Fibroblast of skin of right biceps (primary cell): ENCODE results near the gene IFIT1B.

Experiments
- DNase-seq: peaks from one replicate; pipeline ENCODE4 v3.0.0-alpha.2; 2013

The IFIT1B gene

DNA sequence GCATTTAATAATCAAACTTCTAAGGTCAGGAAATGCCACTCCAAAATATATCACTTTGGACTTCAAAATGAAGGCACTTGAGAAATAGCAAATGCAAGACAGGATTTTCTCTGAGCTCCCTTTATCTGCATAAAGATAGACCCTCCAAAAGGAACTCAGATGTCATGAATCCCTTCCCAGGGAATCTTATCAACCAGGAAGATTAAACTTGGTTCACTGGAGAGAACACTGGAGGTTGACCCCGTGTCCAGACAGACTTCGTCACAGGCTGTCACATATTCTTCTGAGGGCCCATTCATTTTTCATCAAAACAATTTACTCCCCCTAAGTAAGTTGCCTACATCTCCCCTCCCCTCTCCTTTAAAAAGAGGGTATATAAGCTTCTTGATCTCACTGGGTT, 28.9 kb upstream of the IFIT1B start:
- no peak for DNase-seq

DNA sequence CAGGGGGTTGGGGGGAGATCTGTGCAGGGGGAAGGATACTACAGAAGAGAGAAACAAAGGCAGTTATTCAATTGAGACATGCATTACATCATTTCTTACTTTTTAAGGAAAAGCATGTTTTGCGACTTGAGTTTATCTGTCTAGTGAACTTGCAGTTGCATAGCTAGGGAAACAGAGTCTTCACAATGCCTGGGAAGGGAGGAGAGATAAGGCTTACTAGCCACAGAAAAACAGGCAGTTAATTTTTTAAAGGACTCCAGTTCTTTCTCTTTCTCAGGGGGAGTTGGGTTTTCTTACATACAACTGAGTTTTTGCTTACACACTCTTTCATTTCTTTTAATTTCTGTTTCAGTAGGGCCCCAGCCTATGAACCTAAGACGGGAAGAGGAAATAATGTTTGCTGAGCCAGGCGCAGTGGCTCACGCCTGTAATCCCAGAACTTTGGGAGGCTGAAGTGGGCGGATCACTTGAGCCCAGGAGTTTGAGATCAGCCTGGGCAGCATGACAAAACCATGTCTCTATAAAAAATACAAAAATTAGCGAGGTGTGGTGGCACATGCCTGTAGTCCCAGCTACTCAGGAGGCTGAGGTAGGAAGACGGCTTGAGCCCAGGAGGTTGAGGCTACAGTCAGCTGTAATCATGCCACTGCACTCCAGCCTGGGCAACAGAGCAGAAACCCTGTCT, 27.1 kb upstream of the IFIT1B start:
- peak; percentile 27 for DNase-seq

DNA sequence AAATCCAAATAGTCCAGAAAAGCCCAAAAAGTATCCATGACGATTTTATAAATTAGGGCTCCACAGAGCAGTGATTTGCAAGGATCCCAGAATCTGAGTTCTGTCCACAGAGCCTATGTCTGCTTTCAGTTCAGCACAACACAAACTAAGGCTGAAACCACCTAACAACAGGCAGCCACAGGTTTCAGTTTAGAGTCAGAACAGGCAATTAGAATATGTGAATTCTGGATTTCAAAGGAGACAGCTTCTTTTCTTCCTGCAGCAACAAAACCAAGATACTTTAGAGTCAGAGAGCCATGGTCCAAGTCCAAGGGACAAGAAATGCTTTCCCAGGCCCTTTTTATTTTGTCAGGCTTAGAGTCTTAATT, 26.5 kb upstream of the IFIT1B start:
- DNase-seq: no peak

DNA sequence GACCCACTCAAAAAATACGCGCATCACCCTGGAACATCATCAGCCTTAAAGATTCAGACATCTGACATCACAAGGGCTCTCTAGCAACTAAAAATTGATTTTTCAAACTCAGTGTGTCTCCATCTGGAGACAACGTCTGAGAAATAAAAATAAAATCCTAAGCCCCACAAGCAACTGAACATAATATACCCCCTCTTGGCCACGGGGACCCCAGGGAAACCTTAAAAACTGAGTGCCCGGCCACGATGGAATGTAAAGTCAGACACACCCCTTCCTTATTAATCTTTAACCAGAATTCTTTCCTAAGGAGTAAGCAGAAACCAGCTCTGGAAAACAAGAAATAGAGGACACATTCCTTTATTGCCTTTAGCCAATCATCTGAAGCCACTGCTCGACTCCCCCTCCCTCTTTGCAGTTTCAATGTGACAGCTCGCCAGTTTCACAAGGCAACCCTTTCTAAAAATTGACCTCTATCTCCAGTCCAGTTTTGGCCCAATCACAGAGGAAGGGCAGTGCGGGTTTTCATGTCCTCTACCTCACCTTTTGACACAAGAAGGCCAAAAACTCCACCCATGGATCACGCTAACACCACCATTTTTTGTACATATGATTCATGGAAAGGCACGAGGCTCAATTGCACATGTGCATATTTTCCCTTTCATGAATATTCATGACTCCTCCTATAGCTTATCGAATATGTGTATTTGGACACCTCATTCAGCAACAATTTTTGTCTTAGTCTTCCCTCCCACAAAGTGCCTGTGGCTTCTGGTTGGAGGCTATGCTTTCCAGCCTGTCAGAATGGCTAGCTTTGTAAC, 25.9 kb upstream of the IFIT1B start:
- peak; percentile 98 for DNase-seq

DNA sequence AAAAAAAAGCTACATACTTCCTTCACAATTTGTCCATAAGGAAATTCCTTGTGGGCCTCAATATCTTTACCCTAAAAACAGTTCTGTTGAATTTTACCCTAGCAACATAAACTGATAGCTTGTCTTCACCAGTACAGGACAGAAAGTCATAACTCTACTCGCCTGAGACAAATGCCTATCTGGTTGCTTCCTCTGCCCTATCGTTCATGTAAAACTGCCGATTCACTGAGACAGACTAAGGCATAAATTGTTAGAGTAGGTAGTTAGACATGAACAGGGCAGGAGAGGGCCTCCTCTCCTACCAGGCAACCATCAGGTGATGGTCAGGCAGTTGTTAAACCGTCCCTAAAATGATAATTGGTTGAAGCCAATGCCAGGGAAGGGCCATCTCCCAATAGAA, 25.1 kb upstream of the IFIT1B start:
- peak; percentile 53 for DNase-seq

DNA sequence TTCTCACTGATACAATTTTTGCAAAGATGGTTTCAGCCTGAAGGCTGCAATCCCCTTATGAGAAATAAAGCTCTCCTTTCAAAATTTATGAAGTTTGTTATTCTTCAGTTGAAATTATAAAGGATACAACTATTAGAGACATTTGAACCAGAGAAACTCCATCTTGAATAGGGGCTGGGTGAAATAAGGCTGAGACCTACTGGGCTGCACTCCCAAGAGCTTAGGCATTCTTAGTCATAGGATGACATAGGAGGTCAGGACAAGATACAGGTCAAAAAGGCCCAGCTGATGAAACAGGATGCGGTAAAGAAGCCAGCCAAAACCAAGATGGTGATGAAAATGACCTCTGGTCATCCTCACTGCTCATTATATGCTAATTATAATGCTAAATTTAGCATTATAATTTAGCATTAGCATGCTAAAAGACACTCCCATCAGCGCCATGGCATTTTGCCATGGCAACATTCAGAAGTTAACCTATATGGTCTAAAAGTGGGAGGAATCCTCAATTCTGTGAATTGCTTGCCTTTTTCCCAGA, 22.4 kb upstream of the IFIT1B start:
- DNase-seq: peak; percentile 74

DNA sequence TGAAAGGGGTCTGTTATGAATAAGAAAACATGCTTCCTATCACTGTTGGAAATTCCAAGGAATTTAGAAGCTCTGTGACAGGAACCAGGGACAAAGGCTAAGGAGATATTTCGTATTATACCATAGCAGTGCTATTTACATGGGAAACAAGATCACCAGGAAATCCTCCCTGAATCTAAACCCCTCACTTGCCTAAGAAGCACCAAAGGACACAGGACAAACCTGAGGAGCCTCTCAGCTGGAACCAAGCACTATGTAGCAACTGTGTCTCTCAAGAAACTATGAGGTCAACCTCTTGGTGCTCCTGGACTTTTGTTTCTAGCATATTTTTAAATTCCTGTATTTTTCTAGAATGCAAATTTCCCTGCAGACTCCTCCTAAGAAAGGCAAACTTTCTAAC, 20.8 kb upstream of the IFIT1B start:
- DNase-seq: no peak

DNA sequence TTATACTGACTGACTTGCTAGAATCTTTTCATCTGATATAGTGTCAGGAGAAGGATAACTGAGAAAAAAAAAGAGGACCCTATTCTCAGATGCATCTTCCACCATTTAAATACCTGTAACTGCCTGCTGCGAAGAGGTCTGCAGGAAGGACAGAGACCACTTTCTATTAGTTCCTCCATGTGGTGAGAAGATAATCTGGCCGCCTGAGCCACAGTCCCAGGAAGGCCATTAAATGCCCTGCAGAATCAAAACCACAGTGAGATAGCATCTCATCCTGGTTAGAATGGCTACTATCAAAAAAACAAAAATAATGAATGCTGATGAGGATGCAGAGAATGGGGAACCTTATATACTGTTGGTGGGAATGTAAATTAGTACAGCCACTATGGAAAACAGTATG, 19.9 kb upstream of the IFIT1B start:
- no peak for DNase-seq

DNA sequence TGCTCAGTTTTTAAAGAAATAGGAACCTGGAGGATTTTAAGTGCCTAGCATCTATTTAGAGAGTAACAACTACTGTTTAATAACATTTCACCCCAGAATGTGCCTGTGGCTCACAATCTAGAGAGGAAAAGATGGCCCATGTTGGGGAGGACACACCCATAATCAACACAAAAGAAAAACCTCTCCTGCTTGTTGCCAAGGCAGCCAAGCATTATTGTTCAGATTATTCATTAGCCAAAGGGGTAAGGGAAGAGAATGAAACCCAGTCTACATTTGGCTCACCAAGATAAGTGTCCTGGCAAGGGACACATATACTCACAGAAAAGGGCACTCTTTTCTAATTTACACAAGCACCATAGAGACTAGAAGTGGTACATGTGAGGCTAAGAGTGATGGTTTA, 17.7 kb upstream of the IFIT1B start:
- no peak for DNase-seq

DNA sequence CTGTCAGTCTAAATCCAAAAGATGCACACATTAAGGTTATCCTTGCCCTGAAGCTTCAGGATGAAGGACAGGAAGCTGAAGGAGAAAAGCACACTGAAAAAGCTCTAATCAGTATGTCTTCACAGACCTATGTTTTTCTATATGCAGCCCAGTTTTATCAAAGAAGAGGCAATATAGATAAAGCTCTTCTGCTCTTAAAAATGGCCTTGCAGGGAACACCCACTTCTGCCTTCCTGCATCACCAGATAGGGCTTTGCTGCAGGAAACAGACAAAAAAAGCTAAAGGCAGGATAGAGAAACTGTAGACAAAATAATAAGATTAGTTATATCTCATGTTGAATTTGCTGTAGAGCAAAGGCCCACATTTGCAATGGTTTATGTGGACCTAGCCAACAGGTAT, 14.9 kb upstream of the IFIT1B start:
- no peak for DNase-seq

DNA sequence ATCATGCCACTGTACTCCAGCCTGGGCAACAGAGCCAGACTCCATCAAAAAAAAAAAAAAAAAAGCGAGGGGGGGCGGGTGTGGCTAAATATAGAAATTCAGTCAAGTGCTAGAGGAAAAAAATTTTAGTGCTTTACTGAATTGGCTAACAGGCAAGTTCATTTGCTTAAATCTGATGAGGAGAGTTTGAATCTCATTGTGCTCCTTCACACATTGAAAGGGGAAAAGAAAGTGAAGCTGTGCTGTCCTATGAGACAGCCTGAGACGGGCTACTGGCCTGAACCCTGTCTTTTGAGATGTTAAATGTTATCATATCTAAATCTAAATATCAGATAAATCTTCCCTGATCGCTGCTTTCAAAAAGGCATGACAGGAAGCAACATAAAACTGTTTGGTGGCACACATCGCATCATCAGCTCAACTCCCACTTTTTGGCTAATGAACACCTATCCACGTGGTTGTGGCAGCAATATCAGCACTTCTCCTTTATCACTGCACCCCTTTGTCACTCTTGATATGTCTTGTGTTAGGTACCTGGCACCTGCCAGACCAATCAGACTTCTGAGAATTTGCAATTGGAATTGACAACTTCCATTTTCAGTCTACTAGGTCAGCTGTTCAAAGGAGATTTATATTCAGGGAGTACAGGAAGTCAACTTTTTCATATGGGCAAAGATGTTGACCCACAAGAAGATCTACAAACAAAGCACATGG, 14.0 kb upstream of the IFIT1B start:
- no peak for DNase-seq

DNA sequence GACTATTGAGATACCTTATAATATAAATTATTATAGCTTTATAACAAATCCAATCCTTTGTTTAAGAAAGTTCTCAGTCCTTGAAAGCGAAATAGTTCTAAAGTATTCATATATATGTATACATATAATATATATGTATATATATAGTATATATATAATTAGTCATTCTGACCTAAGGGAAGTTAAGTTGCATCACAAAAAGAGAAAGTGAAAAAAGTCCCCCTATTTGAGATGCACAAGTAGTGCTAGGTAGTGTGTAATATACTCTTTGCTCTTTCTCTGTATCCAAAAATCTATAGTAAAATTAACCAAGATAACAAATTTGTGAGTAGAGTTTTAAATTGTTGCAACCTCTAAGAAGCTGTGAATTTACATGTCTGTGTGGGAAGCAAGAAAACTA, 13.3 kb upstream of the IFIT1B start:
- no peak for DNase-seq

DNA sequence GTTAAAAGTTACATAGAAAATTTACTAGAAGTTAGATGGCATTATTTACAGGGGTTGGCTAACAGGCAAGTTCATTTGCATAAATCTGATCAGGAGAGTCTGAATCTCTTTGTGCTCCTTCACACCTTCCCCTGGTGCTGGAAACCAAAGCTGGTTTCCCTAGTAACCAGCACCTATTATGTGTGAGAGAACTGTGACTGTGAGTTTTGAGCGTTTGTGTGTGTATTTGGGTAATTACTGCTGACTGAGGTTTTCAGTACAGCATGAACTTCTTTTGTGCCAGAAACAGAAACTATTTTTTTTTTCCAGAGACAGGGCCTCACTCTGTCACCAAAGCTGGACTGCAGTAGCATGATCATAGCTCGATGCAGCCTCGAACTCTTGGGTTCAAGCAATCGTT, 10.3 kb upstream of the IFIT1B start:
- no peak for DNase-seq

DNA sequence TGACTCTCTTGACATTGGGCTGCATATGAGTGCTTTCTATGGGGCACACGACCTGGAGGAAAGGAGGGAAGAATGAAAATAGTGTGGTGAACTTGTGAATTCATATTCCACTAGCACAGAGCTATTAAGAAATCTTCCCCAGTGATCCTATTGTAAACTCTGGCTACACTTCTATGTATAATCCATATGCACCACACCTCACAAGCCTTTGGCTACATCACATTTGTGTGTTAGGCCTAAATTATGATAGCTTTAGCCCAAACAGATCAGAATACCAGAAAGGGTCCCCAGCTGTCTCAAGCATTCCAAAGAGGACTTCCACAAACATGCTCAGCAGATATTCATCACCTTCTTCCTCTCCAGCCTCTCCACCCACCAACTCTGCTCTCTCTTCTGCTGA, 9.7 kb upstream of the IFIT1B start:
- DNase-seq: no peak

DNA sequence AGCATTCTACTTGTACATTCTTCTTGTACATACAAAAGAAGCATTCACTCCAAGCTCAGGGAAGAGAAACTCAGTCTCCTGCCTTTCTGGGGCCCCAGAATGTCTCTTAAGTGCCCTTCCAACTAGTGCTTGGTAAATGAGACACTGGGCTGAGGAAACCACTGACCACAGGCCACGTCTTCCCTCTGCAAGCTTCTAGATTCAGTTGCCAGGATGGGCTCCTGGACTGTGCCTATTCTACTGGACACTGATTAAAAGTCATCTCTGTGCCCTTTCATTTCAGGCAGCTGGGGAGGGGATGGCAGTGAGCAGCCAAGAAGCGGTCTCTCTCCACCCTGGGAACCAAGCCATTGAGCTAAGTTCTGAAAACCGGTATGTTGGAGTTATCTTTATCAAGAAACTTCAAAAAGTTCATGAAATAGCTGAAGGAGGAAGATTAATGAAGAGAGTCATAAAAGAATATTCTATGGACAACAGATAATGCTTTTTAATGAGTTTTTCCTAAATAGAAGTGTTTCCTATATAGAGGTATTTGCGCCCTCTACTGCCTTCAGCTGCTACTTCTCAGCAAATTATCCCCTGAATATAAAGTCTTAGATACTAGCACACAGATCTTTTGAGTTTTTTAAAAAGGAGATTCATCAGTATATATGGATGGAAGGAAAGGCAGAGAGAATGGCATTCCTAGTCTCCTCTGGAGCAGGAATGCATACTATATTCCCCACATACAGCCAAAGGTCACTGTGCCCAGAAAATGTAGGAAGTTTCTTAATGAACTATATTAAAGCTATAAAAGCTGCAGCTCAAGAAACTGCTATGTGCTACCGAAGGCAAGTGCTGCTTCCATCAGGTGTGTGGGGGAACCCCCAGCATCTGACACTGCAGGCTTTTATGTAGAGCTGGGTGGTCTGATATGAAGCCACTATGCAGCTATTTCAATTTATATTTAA, 8.4 kb upstream of the IFIT1B start:
- DNase-seq: peak; percentile 51

DNA sequence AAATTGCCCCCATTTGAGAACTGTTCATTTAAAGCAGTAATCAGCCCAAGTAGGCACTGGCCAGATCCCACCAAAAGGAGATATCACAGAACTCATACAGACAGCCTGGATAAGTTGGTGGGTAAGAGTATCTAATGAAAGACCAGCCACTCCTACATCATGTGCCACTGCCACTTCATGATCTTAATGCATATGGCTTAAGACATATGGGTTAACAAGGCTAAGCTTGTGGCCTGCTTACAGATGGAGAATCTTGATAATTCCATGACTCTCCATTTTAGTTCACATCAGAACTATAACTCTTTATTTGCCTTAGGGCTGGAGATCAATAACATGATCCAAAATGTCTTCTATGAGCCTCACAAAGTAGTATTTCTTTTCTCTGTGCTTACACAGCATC, 6.8 kb upstream of the IFIT1B start:
- DNase-seq: no peak

DNA sequence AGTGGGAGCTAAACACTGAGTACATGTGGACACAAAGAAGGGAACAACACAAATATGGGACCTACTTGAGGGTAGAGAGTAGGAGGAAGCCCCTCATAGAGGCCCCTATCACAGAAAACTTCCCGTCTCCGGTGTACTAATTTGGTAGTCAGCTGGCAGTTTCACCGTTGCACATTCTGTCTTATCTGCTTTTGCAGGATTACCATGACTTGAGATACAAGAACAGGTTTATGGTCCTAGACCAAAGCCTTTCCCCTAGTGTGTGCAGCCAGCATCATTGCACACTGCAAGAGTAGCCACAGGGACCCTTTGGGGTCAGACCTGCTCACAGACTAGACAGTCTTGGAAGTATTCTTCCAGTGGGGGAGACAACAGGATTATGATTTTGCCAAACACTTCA, 5.9 kb upstream of the IFIT1B start:
- DNase-seq: no peak

DNA sequence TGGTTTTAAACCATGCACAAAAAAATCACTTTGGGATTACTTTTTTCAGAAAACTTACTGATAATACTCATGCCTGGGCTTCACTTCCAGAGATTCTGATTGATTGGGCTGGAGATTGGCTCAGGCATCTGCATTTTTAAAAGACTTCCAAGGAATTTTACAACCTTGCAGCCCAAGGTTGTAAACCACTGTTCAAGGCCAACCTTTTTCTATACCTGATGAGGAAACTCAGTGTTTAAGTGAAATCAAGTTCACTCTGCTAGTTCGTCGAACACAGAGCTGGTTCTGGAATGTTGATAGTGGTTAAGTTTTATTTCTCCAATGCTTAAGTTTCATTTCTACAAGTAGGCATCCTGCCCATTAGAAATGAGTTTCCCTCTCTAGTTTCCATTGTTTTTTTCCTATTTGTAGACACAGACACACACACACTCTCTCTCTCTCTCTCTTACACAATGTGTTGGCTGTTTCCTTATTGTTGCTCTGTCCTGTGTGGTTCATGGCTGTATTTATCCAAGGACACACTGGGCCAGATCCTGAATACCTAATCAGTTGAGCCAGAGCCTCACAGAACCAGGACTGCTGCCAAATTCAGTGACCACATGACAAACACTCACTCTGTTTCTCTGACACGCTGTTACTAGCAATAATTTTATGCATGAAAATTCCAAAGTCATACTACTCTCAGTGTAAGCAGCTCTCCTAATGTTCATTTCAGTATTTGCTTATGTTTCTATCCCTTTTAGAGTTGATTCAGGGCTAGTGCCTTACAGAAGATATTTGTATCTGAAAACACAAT, 3.7 kb upstream of the IFIT1B start:
- peak; percentile 85 for DNase-seq

DNA sequence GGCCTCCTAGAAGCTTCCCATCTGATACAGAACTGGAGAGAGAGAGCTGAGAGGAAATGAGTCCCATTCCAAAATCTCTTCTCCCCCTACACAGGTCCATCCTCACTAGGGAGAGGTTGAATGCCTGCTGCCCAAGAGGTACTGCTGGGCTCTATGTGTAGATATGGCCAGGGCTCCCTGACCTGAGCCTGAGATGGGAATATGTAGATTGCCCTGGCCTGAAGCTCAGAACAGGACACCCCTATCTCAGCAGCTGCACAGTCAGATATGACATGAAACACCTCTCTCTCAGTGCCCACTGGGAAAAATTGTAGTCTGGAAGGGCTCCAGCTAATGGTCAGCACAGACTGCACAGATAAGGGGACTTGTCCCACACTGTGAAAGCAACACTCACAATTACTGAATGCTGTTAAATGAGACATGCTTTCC, 3.1 kb upstream of the IFIT1B start:
- no peak for DNase-seq

DNA sequence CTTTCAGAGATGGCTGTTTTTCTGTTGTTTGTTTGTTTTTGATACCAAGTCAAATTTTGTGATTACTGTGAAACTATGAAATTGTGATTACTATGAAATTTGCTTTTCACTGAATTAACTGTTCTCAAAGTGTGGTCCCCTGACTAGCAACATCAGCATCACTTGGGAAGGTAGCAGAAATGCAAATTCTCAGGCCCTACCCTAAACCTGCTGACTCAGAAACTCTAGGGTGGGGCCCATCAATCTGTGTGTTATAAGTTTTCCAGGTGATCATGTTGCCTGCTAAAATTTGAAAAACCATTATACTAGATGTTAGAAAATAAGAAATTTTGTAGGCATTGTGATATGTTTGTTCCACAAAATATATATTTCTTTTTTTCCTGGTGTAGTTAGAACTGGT, 1.2 kb downstream of the IFIT1B start:
- no peak for DNase-seq

DNA sequence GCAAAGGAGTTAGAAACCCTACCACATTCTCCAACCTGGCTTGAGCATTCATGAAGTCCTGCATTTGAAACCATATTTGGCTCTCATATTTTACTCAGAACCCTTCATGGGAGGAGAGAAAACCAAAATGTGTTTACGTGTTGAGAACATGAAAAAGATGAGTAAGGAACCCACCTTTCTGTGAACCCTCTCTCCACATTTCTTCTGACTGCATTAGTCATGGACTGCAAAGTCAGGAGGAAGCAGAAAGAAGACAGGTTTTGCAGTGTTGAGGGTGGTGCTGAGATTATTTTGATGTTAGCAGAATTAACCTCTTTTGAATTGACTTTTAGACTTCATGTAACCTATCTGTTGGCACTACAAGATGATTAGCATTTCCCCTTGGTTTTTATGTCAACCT, 4.9 kb downstream of the IFIT1B start:
- no peak for DNase-seq
